SIG-M5 treated with dmso at 0.1 percent for 504 hours (cell line): ENCODE results near the gene RPL18A.
"Not testable (repeated sequence)": the region's sequence is repeated elsewhere in the genome, so short reads cannot be mapped to it uniquely, and the experiment has no call there.

Experiments
- DNase-seq: peaks from one replicate; lab custom pipeline; 2025; ENCODE audit not compliant: unreplicated experiment; lab: John Stamatoyannopoulos, UW

RPL18A gene

DNA sequence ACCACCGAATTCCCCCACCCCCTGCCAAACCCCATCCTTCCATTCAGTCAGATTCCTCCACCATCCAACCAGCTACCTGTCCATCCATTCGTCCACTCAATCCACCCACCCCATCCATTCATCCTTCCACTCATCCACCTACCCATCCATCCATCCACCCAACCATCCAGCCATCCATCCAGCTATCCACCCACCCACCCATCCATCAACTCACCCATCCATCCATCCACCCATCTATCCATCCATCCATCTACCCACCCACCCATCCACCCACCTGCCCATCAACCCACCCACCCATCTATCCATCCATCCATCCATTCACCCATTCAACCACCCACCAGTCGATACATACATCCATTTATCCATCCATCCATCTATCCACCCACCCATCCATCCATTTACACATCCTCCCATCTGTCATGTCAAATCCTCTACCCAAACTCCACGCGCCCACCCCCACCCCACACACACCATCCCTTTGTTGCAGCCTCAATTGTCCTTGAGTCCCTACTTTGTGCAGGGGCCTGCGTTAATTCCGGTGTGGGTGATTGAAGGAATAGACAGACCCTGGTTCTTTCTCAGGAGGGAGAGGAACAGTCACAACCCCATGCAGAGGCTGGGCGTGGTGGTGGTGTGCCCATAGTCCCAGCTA is 6.7 kb downstream of the RPL18A start:
- no peak for DNase-seq

DNA sequence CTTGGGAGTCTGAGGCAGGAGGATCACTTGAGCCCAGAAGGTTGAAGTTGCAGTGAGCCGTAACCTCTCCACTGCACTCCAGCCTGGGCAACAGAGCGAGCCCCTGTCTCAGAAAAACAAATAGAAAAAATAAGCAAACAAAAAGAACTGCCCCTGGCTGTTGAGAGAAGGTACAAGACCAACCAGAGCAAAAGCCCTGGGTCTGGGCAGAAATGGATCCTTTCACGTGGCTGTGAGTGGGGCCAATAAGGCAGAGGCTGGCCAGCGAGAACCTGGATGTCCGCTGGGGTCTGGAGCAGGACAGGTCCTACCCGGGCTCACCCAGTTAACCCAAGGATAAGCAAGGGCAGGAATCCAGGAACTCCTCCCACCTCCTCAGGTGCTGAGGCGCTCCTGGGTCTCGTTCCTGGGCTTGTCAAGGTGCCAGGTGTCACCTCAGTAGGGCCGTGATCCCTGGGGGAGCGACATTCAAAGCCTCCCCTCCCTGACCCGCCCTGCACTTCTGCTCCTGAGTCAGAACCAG is 7.3 kb downstream of the RPL18A start:
- DNase-seq = no peak

DNA sequence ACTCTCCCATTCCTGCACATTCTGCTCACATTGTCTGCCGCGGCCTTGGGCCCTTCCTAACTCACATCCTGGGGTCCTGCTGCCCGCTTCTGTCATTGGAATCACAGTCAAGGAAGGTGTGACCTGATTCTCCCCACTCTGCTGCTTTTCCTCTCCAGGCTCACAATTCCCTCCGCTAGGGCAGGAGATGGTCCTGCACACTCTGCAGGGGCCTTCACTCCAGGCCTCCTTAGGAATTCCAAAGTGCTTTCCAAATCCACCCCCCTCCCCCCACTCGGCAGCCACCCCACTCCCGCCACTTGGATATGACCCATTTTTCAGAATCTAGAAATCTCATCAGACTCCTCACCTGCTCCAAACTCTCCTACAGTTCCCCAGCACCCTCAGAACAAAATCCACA is 9.0 kb downstream of the RPL18A start:
- no peak for DNase-seq

DNA sequence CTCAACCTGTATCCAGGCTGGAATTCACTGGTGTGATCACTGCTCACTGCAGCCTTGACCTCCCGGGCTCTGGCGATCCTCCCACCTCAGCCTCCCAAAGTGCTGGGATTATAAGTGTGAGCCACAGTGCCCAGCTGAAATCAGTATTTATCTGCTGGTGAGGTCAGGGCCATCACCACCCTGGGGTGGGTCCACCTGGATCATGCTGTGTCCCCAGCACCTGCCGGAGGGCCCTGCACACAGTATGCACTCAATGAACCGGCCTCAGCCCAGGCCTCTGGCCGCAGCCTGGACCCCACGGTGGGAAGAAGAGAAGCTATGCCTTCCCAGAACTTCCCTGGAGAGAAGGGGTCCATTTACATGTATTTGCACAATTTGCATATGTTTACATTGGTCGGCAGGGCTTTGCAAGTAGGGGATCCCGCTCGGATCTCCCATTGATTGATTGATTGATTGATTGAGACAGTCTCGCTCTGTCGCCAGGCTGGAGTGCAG is 9.5 kb downstream of the RPL18A start:
- DNase-seq = no peak

DNA sequence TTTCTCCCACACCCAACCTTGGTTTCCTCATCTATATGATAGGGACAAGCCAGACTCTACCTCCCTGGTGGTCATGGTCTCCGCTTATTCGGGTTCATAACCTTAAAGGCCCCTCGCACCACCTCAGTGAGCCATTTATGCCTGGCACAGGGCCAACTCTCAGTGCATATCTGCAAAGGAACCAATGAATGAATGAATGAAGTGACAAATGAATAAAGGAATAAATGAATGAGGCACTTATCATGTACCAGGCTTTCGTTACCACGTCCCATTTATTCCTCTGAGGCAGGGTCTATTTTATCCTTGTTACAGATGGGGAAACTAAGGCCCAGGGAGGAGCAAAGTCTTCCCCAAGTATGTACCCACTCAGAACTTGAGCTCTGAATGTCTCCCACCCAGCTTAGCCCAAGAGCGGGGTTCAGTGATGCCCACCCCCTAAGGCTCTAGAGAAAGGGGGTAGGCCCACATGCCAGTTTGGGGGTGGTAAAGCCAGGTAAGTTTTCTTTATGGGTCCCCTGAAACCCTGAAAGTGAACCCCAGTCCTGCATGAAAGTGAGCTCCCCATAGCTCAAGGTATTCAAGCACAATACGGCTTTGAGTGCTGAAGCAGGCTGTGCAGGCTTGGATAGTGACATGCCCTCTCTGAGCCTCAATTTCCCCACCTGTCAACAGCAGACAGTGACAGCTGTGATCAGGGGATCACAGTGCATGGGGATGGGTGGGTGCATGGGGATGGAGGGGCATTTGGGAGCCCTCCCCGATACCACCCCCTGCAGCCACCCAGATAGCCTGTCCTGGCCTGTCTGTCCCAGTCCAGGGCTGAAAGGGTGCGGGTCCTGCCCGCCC is 11.5 kb downstream of the RPL18A start:
- DNase-seq = no peak

DNA sequence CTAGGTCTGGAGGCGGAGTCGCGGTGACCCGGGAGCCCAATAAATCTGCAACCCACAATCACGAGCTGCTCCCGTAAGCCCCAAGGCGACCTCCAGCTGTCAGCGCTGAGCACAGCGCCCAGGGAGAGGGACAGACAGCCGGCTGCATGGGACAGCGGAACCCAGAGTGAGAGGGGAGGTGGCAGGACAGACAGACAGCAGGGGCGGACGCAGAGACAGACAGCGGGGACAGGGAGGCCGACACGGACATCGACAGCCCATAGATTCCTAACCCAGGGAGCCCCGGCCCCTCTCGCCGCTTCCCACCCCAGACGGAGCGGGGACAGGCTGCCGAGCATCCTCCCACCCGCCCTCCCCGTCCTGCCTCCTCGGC is 12.2 kb downstream of the RPL18A start, which contains the start of gene SLC5A5:
SLC5A5 (plus strand) TSS at position 68 of the 373 bp plus-strand sequence. CDS start 375 bp downstream, outside the sequence.
- DNase-seq = no peak

DNA sequence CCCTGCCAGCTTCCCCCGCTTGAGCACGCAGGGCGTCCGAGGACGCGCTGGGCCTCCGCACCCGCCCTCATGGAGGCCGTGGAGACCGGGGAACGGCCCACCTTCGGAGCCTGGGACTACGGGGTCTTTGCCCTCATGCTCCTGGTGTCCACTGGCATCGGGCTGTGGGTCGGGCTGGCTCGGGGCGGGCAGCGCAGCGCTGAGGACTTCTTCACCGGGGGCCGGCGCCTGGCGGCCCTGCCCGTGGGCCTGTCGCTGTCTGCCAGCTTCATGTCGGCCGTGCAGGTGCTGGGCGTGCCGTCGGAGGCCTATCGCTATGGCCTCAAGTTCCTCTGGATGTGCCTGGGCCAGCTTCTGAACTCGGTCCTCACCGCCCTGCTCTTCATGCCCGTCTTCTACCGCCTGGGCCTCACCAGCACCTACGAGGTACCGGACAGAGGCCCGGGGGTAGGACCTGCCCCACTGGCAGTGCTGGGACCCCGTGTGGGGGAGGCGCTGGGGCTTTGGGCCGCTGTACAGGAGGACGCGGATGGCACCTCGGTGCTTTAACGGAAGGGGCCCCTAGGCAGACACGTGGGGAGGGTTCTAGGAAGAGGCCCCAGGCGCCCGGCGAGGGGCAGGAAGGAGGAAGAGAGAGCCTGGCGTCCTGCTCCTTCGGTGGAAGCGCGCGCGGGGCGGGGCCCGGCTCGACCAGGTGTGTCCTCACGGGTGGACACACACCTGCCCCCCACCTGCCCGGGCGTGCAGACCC is 12.7 kb downstream of the RPL18A start:
- DNase-seq = no peak

DNA sequence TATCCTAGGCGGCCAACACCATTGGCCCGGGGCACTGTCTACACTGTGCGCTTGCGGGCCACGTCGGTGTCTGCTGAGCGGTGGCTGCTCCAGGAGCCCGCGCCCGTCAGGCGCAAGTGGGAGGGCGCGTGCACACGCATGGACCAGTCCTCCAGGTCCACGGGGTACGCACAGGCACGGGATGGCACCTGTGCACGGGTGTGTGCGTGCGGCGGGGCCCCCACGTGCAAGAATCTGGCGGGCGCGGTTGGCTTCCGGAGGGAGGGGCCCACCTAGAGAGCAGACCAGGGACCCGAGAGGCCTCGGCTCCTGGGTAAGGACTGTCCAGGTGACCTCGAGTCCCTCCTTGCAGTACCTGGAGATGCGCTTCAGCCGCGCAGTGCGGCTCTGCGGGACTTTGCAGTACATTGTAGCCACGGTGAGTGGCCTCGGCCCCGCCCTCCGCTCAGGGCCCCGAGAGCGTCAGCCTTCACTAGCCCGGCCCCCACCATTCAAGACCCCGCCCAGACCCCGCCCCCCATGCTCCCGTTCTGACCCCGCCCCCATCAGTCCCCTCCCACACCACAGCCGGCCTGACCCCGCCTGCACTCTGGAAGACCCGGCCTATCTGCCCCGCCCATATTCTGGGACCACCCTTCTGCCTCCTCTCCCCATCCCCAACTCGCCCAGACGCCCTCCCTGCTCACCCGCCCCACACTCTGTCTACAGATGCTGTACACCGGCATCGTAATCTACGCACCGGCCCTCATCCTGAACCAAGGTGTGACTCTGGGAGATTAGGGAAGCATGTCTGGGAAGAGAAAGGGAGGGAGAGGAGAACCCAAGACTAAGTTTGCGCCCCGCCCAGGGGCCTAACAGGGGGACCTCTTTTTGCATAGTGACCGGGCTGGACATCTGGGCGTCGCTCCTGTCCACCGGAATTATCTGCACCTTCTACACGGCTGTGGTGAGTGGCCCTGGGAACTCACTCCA is 14.4 kb downstream of the RPL18A start:
- peak; percentile 35 for DNase-seq

DNA sequence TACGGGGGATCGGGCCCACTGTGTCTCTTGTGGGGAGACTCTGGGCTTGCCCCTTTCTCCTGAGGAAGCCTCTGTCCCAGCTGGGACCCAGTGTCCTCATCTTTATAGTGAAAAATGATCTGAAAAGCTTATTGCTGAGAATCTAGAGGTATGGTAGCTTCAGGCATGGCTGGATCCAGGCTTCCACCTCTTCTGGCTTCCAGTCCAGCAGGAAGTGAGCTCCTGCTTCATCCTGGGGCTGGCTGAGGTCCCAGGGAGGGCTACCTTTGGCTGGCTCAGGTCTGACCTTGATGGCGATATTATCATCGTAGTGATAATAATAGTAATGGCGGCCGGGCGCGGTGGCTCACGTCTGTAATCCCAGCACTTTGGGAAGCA is 15.0 kb downstream of the RPL18A start:
- no peak for DNase-seq

DNA sequence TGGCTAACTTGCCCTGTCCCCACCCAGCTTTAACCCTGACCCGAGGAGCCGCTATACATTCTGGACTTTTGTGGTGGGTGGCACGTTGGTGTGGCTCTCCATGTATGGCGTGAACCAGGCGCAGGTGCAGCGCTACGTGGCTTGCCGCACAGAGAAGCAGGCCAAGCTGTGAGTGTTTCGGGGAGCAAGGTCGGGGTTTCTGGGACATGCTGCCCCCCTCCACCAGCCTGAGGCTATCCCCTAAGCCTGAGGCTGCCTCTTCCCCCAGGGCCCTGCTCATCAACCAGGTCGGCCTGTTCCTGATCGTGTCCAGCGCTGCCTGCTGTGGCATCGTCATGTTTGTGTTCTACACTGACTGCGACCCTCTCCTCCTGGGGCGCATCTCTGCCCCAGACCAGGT is 18.0 kb downstream of the RPL18A start:
- no peak for DNase-seq

DNA sequence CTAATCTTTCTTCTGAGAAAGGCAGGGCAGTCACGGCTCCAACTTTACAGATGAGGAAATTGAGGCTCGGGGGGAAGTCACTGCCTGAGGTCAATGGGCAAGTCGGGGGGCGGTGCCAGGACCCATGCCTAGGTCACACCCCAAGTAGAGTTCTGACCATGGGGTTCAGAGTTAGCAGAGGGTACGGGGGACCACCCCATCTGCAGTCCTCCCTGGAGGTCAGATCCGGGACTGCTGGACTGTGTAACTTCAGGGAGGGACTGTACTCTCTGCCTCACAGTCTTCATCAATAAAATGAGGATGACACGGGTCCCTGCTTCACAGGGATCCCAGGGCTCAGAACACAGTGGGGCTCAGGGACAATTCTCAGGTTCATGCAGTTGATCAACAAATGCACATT is 19.8 kb downstream of the RPL18A start:
- DNase-seq = no peak

DNA sequence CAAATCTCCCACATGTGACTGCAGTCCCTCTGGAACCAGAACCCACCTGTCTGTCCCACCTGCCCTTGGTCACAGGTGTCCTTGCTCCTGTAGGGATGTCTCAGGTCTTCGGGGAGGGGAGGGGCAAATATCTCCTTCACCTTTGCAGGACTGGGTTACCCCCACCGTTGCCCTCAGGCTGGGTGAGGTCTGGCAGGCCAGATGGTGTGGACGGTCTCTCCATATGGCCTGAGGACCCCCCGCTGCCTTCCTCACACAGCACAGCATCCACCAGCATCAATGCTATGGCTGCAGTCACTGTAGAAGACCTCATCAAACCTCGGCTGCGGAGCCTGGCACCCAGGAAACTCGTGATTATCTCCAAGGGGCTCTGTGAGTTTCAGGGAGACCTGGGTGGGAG is 22.0 kb downstream of the RPL18A start:
- no peak for DNase-seq

DNA sequence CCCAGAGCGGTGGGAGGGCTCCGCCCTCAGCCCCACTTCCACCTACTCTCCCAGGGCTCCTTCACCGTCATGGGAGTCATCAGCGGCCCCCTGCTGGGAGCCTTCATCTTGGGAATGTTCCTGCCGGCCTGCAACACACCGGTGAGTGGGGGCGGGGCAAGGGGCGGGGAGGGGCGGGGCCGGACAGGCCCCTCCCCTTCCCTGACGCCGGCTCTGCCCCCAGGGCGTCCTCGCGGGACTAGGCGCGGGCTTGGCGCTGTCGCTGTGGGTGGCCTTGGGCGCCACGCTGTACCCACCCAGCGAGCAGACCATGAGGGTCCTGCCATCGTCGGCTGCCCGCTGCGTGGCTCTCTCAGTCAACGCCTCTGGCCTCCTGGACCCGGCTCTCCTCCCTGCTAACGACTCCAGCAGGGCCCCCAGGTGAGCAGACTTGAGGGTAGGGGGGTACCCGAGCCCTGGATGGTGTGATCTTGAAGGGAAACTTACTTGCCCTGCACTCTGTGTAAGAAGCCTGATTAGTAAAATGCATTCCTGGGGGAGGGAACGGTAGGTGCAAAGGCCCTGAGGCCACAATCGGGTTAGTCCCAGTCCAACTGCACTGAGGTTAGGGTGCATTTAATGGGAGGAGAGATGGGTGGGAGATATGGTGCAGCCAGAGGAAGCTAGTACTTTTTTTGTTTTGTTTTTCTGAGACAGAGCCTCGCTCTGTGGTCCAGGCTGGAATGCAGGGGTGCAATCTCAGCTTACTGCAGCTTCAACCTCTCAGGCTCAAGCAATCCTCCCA is 24.1 kb downstream of the RPL18A start:
- no peak for DNase-seq

DNA sequence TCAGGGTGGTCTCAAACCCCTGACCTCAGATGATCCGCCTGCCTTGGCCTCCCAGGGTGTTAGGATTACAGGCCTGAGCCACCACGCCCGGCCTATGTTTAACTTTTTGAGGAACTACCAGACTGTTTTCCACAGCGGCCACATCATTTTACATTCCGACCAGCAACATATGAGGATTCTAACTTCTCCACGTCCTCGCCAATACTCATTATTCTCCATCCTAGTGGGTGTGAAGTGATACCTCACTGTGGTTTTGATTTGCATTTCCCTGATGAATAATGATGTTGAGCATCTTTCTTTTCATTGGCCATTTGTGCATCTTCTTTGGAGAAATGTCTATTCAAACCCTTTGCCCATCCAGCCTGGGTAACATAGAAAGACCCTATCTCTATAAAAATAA is 26.8 kb downstream of the RPL18A start:
- no peak for DNase-seq

DNA sequence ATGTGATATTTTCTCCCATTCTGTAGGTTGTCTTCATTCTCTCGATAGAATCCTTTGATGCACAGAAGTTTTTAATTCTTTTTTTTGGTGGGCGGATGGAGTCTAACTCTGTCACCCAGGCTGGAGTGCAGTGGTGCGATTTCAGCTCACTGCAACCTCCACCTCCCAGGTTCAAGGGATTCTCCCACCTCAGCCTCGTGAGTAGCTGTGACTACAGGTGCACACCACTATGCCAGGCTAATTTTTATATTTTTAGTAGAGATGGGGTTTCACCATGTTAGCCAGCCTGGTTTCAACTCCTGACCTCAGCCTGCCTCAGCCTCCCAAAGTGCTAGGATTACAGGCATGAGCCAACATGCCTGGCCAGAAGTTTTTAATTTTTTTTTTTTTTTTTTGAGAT is 27.5 kb downstream of the RPL18A start:
- DNase-seq = not testable (repeated sequence)

DNA sequence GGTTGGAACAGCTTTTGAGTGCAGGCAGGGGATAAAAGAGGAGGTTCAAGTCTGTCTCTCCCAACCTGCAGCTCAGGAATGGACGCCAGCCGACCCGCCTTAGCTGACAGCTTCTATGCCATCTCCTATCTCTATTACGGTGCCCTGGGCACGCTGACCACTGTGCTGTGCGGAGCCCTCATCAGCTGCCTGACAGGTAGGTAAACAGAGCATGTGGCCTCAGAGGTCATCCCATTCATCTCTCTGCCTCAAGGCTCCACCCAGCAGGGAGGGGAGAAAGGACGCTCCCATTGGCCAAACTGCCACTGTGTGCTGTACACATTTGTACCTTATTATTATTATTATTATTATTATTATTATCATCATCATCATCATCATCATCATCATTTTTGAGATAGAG is 28.6 kb downstream of the RPL18A start:
- DNase-seq = no peak

DNA sequence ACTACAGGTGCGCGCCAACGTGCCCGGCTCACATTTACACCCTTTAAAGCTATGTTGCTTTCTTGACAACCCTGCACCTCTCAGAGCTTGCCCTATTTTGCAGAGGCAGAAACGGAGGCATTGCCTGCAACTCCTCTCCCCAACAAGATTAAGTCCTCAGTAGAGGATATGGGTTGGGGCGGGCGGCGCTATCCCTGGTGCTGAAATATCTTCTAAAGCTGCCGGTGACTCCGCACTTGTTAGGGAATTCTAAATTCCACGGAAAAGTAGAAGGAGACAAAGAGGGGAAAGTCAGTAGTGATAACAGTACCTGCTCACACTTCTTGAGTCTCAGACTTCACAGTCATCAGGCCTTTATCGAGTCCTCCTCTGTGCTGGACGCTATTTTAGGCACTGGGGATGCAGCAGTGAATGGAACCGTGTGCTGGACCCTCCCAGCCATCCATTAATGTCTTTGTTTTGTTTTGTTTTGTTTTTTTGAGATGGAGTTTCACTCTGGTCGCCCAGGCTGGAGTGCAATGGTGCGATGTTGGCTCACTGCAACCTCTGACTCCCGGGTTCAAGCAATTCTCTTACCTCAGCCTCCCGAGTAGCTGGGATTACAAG is 30.0 kb downstream of the RPL18A start:
- DNase-seq = peak; percentile 26

DNA sequence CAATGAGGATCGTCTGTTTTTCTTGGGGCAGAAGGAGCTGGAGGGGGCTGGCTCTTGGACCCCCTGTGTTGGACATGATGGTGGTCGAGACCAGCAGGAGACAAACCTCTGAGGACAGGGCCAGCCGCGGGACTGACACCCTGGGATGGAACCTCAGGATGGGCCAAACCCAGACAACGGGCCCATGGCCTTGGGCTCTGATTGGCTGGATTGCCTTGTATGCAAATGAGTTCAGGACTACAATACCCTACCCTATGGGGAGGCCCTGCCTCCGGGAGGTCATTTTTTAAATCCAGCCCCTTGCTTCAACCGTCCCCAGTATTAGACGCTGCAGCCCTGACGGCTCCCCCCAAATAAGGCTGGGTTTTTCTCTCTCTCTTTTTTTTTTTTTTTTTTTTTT is 34.1 kb downstream of the RPL18A start:
- no peak for DNase-seq

DNA sequence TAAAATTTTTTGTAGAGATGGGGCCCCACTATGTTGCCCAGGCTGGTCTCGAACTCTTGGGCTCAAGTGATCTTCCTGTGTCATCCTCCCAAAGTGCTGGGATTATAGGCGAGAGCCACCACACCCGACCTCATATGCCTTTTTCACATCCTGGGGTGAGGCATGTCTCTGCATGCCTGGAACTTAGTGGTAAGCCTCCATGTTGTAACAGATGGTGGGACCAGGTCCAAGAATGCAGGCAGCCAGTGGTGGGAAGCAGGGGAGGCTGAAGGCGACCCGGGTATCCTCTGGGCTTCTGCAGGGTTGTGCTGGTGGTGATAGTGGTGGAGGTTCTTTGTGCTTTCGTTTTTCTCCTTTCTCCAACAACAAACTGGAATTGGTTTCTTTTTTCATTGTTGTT is 43.0 kb downstream of the RPL18A start:
- DNase-seq = no peak
